Measurements from ENCODE around the gene NEUROG1. TPM values are rescaled to one million over a fixed set of nuclear protein-coding genes. Genes with fewer than 3 reads are reported as not detected.

Gene NEUROG1
- total and polyA plus RNA-seq, 2 of the 13 experiments (the other 11 are each of a cell fraction or from before 2014, with no cell fraction given) = not detected

DNA sequence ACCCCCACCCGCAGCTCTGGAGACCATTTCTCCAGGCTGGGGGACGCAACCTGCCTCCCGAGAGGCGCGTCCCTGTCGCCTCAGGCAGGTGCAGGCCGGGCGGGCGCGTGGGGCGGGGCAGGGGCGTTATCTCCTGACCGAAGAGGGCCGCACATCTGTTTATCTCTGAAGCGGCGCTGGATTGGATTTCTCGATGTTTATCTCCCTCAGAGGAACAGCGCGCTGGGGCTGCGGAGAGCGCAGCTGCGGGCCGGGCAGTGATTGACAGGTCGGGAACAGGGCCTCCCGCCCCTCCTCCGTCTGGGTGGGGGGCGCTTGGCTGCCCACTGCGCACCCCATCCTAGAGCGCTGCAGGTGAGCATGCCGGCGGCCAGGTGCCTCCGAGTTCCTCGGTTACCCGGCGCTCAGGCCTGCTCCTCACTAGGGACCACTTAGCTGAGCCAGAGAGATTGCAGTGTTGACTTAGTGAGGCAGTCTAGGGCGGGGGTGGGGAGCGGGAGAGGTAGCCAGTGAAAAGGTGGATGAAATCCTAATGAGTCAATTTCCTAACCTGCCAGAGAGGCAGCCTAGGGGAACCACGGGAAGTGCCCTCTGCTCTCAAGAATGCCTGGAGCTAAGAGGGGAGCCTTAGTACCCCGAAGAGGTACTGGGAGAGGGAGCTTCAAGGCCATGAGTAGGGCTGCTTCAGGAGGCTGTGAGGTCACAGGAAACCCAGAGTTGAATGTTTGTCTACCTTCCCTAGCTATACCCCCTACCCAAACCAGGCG is 44.0 kb downstream of the NEUROG1 start (continued):
- TF ChIP-seq, protein P1, sequence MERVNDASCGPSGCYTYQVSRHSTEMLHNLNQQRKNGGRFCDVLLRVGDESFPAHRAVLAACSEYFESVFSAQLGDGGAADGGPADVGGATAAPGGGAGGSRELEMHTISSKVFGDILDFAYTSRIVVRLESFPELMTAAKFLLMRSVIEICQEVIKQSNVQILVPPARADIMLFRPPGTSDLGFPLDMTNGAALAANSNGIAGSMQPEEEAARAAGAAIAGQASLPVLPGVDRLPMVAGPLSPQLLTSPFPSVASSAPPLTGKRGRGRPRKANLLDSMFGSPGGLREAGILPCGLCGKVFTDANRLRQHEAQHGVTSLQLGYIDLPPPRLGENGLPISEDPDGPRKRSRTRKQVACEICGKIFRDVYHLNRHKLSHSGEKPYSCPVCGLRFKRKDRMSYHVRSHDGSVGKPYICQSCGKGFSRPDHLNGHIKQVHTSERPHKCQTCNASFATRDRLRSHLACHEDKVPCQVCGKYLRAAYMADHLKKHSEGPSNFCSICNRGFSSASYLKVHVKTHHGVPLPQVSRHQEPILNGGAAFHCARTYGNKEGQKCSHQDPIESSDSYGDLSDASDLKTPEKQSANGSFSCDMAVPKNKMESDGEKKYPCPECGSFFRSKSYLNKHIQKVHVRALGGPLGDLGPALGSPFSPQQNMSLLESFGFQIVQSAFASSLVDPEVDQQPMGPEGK (CRISPR knock-in tag; IDR thresholded peaks at IDR 0.05) = peak; percentile 46
- TF ChIP-seq ZEB1 (IDR thresholded peaks at IDR 0.05; ENCODE audit: insufficient replicate concordance, low read depth) = peak; percentile 58
- no peak for TF ChIP-seq AKAP8 (CRISPR knock-in tag; IDR thresholded peaks at IDR 0.05)
- TF ChIP-seq MAZ (IDR thresholded peaks at IDR 0.05; ENCODE audit: borderline replicate concordance, low read depth, low read length) = no peak
- 0 out of 2 replicates have a peak, but pooled peaks have one; percentile 33 for TF ChIP-seq MAZ (CRISPR knock-in tag; IDR thresholded peaks at IDR 0.05; ENCODE audit: low read depth)
- TF ChIP-seq, protein P2, sequence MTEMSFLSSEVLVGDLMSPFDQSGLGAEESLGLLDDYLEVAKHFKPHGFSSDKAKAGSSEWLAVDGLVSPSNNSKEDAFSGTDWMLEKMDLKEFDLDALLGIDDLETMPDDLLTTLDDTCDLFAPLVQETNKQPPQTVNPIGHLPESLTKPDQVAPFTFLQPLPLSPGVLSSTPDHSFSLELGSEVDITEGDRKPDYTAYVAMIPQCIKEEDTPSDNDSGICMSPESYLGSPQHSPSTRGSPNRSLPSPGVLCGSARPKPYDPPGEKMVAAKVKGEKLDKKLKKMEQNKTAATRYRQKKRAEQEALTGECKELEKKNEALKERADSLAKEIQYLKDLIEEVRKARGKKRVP (CRISPR knock-in tag; IDR thresholded peaks at IDR 0.05) = no peak
- no peak for TF ChIP-seq HNF4A (CRISPR knock-in tag; IDR thresholded peaks at IDR 0.05)
- TF ChIP-seq EP300 (IDR thresholded peaks at IDR 0.05; ENCODE audit: low read depth in 2 of 2, low read length in 2 of 2) = peak in 1 of 2 experiments; percentile 13; a peak in 1 of 4 replicates
- TF ChIP-seq EP300 (CRISPR knock-in tag; IDR thresholded peaks at IDR 0.05; ENCODE audit: borderline replicate concordance) = no peak
- TF ChIP-seq HDAC2 (CRISPR knock-in tag; IDR thresholded peaks at IDR 0.05) = no peak
- TF ChIP-seq DNMT1 (CRISPR knock-in tag; IDR thresholded peaks at IDR 0.05) = no peak
- no peak for TF ChIP-seq ZNF468 (CRISPR knock-in tag; IDR thresholded peaks at IDR 0.05)
- TF ChIP-seq ARHGAP35 (CRISPR knock-in tag; IDR thresholded peaks at IDR 0.05; ENCODE audit: borderline replicate concordance) = no peak
- TF ChIP-seq GABPA (IDR thresholded peaks at IDR 0.05; ENCODE audit: low read depth, low read length) = no peak
- no peak for TF ChIP-seq GABPA (CRISPR knock-in tag; IDR thresholded peaks at IDR 0.05; ENCODE audit: low read depth)
- no peak for TF ChIP-seq ZNF570 (CRISPR knock-in tag; IDR thresholded peaks at IDR 0.05; ENCODE audit: borderline replicate concordance)
- TF ChIP-seq ZNF781 (CRISPR knock-in tag; IDR thresholded peaks at IDR 0.05; ENCODE audit: borderline replicate concordance, not compliant biosample characterization) = no peak
- TF ChIP-seq ZNF383 (CRISPR knock-in tag; IDR thresholded peaks at IDR 0.05; ENCODE audit: borderline replicate concordance) = no peak
- no peak for TF ChIP-seq NFKBIZ (CRISPR knock-in tag; IDR thresholded peaks at IDR 0.05)
- peak; percentile 28 for TF ChIP-seq XRCC5 (optimal IDR thresholded peaks at IDR 0.05; ENCODE audit: low read length)
- TF ChIP-seq, protein P3, sequence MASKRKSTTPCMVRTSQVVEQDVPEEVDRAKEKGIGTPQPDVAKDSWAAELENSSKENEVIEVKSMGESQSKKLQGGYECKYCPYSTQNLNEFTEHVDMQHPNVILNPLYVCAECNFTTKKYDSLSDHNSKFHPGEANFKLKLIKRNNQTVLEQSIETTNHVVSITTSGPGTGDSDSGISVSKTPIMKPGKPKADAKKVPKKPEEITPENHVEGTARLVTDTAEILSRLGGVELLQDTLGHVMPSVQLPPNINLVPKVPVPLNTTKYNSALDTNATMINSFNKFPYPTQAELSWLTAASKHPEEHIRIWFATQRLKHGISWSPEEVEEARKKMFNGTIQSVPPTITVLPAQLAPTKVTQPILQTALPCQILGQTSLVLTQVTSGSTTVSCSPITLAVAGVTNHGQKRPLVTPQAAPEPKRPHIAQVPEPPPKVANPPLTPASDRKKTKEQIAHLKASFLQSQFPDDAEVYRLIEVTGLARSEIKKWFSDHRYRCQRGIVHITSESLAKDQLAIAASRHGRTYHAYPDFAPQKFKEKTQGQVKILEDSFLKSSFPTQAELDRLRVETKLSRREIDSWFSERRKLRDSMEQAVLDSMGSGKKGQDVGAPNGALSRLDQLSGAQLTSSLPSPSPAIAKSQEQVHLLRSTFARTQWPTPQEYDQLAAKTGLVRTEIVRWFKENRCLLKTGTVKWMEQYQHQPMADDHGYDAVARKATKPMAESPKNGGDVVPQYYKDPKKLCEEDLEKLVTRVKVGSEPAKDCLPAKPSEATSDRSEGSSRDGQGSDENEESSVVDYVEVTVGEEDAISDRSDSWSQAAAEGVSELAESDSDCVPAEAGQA (IDR thresholded peaks at IDR 0.05; ENCODE audit: low read depth) = no peak
- TF ChIP-seq, protein P3 (CRISPR knock-in tag; IDR thresholded peaks at IDR 0.05; ENCODE audit: borderline replicate concordance) = no peak
